ENCODE data around the gene PRL.

Gene PRL

DNA sequence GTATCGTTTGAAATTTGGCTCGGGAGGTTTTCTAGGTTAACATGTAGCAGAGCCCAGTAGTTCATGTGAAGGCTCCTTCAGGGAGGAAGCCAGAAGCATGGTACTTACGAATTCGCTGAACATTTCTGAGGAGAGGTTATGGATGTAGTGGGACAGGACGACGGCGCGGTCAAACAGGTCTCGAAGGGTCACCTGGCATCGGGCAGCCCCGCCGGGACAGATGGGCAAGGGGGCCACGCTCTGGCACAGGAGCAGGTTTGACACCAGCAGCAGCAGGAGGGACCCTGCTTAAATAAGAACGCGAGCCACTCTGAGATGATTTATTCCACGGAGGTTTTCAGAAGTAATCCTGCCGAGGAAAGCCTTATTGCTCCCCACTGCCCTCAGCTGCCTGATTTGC lies 2.5 kb downstream of the PRL start:
- DNase-seq (ENCODE audit: low read depth, low spot score) = no peak

DNA sequence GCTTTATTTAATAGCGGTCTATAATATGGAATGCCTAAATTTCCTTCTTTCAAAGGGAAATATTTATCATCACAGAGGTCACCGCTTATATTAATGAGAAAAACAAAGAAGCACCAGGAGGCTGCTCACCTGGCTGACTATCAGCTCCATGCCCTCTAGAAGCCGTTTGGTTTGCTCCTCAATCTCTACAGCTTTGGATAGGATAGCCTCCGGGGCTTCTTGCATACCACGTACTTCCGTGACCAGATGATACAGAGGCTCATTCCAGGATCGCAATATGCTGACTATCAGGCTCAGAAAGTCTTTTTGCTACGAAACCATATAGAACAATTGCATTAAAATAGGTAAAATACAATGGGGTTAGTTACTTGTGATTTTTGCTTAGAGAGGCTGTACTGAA lies 6.8 kb downstream of the PRL start:
- no peak for DNase-seq (ENCODE audit: low read depth, low spot score)

DNA sequence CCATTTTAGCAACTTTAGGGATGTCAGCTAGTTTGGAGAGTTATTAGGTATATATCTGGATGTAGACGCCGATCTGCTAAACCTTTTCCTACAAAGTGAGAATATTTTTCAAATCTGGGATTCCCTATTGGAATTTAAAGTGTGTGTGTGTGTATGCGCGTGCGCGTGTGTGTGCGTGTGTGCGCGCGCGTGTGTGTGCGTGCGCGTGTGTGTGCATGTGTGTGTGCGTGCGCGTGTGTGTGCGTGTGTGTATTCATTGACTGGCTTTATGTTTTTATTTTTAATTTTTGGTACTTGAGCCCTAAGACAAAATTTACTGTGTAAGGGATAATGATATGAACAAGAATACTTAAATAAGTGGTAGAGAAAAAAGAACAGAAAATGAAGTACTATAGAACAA lies 8.1 kb downstream of the PRL start:
- no peak for DNase-seq (ENCODE audit: low read depth, low spot score)

DNA sequence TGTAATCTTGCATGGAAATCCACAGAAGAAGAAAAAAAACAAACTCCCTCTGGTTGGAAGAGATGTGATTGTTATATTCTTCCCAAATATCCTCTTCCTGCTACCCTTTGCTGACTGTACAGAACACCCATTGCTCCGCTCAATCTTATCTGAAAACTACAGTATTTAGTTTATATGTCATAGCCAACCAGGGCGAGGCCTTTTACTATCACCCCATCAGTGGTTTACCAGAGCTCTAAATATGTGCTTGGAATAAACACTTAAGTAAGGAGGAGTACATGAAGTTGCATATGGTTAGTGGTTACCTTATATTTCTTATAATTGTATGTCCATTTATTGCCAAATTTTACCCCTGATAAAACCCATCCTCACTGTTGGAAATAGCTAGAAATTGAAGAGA lies 12.2 kb downstream of the PRL start:
- no peak for DNase-seq (ENCODE audit: low read depth, low spot score)

DNA sequence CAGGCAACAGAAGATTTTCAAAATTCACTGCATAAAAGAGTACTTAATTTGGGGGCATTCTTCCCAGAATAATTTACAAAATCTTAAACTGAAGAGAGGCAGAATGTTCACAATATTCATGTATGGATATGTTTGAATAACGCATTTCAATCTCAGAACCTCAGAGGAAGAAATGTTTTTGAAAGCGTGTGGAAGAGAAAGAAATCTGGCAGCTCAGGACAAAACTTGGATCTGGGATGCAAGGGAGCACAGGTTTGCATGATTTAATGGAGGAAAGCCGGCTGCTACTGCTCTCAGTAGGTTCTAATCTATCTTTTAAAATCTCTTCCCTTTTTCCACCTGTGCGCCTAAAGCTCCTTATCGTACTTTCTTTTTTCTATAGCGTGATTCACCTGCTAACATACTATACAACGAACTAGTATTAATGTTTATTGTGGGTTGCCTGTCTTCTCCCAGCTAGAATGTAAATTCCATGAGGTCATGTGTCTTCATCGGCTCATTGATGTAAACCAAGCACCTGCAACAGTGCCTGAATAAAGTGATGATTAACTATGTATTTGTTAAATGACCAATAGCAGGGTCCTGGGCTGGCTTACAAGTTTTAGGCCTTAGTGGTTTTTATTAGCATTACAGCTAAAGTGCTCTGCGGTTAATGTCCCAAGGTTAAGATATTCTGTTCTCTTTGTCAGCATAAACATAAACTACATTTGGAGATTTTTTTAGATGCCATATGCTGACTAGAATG lies 15.3 kb downstream of the PRL start:
- no peak for DNase-seq (ENCODE audit: low read depth, low spot score)

DNA sequence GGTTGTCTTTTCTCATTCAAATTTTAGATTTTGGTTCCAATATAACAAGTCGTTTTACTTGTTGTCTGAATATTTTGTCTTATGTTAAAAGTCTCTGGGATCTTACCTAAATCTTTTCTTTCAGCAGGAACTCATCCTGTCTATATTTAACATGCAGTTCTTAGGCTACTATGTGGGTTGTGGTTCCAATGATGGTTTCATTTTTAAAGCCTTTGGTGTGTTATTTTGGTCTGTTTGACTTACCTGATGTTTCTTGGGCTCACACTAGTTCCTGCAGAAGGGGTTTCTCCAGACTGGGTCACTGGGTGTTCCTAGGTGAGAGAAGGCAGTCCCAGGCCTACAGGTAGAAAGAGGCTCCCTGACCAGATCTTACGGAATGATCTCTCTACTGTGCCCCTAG lies 17.4 kb downstream of the PRL start:
- DNase-seq (ENCODE audit: low read depth, low spot score) = no peak

DNA sequence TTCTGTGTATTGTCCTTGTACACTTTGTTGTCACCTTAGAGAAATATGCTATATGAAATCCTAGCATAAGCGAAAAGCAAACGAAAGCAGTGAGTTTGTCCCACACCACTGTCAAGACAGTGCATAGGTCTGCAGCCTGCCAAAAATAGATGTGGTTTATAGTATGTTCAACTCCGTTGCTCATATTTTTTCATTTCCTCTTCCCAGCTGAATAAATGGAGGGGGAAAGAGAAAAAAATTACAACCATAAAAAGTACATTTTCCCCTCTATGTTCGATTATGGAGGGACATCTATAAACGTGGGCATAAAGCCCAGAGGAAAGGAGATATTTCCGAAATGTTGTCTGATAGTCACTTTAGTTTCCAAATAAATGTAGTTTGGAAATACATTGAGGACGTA lies 25.8 kb downstream of the PRL start:
- no peak for DNase-seq (ENCODE audit: low read depth, low spot score)

DNA sequence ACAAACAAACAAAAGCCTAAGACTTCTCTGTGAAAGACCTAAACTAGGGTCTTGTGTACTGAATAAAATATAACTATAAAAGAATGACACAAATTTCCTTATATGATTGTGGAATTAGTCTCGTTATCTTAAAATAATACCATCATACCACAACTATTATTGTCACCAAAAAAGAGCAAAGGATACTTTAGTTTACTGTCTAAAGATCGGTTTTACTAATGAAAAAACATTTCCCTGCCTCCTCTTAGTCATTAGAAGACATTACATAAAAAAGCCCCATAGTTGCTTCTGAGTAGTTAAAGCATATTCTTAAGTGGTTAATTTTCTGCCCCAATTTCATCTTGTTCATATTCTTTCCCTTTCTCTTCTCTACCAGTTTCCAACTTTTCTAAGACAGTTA lies 33.1 kb downstream of the PRL start:
- DNase-seq (ENCODE audit: low read depth, low spot score) = no peak

DNA sequence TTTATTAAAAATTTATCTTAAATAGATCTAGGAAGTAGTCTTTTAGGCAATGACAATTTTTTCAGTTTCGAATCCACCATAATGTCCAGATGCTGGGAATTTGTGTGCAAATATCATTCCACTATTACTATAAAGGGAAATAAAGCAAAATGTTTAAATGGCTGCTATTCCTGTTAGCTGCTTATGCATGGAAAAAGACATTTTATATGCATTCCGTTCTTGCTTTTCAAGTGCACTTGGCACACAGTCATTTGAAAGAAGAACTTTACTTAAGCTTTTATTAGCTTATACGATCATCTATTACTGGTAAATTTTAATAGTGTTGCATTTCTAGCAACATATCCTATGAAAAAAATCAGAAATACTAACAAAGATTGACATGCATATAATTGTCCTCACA lies 42.0 kb downstream of the PRL start:
- no peak for DNase-seq (ENCODE audit: low read depth, low spot score)

DNA sequence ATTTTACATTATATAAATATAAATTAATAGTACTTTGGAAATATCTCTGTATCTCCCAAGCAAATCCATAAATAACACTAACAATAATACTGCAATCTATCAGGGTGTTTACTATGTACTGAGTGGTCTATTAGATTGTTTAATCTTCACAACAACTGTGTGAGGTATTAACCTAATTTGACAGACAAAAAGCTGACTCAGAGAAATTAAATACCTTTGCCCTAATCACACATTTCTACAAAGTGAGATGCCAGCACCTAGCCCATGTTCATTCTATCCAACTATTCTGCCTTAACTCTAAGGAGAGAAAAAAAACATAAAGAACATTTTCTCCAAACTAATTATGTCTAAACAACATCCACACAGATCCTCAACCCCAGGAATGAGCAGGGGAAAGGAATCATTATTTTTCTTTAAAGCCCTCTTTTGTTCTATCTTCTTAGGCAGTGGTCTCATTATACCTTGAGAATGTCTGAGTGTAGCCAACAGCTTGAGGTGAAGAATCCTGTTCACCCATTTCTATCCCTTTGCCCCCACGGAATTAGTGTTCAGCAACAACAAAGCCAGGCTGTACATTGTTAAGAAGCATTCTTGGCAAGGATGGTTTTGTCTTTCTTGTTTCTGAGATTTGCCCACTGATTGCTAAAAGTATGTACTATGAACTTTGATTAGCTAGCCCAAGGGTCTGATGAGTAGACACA lies 42.7 kb downstream of the PRL start:
- no peak for DNase-seq (ENCODE audit: low read depth, low spot score)

DNA sequence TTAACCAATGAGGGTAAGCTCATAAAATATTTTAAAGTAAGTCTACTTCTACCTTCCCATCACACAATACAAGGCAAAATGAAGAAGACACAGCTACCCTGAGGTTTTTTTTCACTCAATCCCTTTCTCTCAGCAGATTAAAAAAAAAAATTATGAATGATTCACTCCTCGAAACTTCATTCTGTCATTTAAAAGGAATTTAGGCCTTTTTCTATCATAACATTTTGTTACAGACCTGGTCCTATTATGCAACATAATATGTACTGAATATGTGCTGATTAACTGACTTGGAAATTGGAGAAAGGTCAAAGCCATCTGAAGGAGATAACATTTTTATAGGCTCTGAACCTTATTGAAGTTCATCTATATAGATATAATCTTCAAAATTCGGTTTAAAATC lies 45.5 kb downstream of the PRL start:
- DNase-seq (ENCODE audit: low read depth, low spot score) = no peak

DNA sequence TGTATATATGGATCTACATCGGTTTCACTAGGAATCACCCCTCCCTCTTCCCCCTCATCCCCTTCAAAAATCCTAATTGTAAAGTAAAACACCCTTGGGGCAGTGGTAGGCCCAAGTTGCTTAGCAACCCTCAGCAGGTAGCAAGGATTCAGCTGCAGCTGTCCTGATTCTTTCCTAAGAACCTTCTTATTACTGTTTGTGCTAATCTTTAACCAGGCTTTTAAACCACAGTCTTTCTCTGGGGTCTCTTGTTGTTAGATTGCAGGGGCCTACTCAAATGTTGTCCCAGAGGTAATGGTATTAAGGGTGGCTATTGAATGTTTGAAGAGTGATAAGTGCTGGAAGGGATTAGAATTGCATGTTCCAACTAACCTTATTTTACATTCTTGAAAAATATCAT lies 46.4 kb downstream of the PRL start:
- no peak for DNase-seq (ENCODE audit: low read depth, low spot score)

DNA sequence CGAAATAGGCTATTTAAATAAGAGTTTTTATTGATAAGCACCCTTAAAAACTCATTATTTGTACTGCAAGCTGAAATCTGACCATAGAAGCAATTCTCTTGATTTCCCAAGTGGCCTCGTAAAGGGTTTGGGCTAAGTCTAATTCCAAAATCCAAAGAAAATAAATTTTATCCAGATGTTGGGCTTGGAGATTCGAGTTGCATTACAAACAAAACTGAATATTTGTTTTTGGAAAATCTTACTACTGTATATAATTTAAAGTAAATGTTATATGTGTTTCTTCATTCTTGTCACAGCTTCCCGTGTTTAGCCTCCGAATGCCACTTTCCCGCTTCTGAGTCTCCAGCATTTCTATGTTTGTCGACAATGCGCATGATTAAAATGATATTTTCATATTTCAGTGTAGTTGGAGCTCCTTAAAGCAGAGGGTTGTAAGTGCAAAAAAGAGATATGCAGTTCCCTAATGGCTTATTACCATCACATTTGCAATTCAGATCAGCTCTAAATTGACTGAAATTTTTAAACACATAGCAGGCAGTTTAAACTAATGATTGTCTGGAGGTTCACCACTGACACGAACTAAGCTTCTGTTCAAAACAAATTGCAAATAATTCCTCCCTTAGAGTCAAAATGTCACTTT lies 47.0 kb downstream of the PRL start:
- no peak for DNase-seq (ENCODE audit: low read depth, low spot score)

DNA sequence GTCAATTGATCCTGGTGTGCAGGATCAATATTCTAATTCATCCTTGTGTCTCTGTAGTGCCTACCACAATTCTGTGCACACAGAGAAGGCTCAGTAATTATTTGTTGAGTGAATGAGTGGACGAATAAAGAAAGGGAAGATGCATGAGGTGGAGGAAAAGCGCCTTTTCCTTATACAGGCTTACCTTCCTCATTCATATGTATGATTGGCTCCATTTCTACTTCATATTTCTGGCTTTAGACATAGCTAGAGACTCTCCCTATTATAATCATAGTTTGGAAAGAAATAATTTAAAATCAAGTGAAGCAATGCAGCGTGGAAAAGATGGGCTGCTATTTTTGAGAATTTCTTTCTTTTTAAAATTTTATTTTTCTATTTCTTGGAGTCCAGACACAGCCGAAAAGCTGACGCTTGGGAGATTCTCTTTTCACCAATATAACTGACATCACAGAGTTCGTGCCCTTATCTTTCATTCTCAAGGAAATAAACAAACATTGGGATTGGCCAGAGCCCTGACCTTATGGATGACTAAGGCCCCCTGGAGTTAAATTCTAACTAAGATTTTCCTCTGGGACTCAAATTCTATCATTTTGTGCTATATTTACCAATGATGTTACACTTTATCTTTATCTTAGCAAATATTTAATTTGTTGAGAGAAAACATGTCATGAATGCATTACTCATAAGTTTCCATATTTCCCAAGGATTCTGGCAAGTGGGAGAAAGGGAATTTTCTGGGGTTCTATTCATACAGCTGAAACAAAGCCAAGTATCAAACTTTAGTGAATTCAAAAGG lies 48.1 kb downstream of the PRL start:
- no peak for DNase-seq (ENCODE audit: low read depth, low spot score)

DNA sequence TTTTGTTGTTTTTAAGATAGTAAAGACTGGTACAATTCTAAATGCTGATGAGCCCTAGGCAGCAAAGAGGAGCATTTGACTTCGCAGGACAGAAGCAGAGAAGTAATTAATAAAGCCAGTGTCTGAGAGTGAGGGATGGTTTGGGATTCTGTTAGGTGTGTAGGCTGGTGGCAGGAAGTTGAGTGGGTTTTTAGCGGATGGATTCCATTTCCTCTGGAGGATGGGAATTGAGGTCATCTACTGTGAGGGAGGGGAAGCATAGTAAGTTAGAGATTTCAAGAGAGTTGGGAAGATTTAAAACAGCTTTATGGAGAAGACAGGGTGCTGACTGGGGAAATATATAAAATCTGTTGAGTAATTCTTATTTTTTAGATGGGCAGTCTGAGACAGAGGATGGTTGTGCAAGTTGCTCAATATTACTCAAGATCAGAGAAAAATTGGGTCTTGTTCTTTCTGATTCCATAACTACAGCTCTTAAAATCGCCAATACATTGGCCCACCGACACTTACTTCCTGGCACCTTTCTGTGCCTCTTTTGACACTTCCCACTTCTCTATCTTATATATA lies 48.8 kb downstream of the PRL start:
- DNase-seq (ENCODE audit: low read depth, low spot score) = no peak

DNA sequence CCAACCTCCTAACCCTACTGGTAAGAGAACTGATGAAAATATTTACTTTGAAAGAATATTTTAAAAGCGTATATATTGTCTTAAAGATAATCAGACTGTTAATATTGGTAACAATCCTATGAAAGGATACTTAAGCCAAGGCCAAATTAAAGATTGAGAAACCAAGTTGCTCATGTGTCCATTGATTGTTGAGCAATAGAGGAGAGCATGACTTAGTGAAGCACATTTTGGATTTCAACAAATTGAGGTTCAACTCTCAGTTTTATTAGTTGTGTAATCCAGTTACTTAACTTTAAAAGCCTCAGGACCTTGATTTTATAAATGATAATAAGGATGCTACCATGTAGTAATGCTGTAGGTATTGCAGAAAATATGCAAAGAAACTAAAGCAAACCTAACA lies 56.8 kb downstream of the PRL start:
- no peak for DNase-seq (ENCODE audit: low read depth, low spot score)

DNA sequence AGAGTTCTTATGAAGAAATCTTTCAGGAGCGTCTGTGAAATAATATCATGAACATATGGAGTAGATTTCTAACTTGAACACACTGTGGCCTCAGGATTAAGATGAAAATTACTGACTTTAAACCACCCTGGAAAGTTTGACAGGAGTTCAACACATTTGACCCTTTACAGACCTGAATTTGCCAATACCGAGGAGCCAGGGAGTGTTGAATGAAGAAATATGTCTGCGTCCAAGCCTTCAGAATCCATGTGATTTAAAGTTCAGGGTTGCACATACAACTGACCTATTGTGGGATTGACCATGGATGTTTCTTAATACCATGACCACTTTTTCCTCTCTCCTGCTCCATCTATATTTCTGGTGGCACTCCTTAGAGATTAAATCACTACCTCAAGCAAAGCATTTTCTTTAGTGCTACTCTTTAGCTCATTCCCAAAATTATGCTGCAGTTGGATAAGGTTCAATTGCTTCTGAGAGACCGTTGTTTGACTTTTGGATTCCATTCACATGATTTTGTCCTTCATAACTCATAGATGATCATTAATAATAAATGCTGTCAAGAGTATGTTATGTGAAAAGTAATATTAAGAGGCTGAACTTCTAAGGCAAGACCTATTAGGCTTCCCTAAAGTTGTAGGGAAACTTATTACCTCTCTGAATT lies 57.4 kb downstream of the PRL start:
- DNase-seq (ENCODE audit: low read depth, low spot score) = no peak

DNA sequence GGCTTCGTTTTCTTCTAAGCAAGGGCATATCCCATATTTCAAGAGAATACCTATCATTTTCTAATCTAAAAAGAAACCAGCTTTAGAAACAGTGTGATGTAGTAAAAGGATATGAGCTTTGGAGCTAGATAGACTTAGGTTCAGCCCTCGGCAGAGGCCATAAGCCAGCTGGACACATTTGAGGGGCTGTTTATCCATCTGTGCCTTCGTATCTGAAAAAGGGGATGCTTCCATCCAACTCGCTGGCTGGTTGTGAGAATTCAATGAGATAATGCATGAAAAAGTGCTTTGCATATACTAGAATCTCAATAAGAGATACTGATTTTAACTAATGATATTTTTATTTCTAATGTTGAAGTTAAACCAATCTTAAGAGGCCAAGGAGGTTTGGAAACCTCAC lies 58.0 kb downstream of the PRL start:
- DNase-seq (ENCODE audit: low read depth, low spot score) = no peak

DNA sequence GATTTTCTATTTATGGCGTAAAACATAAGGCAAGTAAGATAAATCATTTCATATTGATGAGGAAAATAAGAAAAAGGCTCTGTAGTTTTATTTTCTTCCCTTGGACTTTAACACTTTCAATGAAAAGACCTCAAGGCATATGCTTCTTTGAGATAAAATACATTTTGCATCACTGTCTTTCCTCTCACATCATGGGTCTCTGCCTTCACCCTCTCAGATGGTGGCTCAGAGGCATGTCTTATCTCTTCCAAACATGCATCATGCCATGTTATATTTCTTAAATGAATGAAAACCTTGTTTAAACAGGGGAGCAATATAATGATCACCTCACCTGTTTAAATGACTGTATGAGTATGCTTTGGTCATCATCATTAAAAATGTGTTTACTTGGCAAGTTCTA lies 59.3 kb downstream of the PRL start:
- DNase-seq (ENCODE audit: low read depth, low spot score) = no peak
